CD4-positive, alpha-beta T cell (primary cell): ENCODE measurements around the gene TMEM242. TPM values are rescaled to one million over a fixed set of nuclear protein-coding genes. Genes with fewer than 3 reads are reported as not detected.

Source experiments
- ATAC-seq: fragments of 200-7000 bp; cut with Tn5 transposase; one replicate; pipeline ENCODE4 v1.10.0; 2022; ENCODE audit warnings: mild to moderate bottlenecking; ENCODE audit not compliant: poor library complexity
- CTCF ChIA-PET: fragments of 350-600 bp; sonication (Branson Sonifier 250); formaldehyde crosslinking; loops from one replicate; lab custom pipeline; 2021; ENCODE audit warnings: antibody characterized with exemption, inconsistent platforms; lab: Charles Lee
- POLR2A ChIA-PET: fragments of 350-600 bp; sonication (Branson Sonifier 250); formaldehyde crosslinking; loops from one replicate; lab custom pipeline; 2021; ENCODE audit warnings: antibody characterized with exemption, inconsistent platforms; lab: Charles Lee
- DNase-seq, 14 experiments: peaks; one replicate each; pipeline ENCODE4 v3.0.0-alpha.2; 2013 to 2020; ENCODE audit warnings: mixed read lengths in 2 of 14
- H3K27ac ChIP-seq, 2 donors: one replicate each; pipeline versions ENCODE4 v1.5.1 to v1.7.0; 2013; ENCODE audit warnings: low read length in 2 of 2, low read depth in 1 of 2, mild to moderate bottlenecking in 1 of 2
- H3K27me3 ChIP-seq, 2 experiments: 1 replicate in 1 of 2; 2 replicates in 1 of 2; pipeline versions ENCODE4 v1.6.1 to v1.7.0; 2013; ENCODE audit warnings: low read length in 2 of 2, control low read depth in 1 of 2, mild to moderate bottlenecking in 1 of 2, moderate library complexity in 1 of 2; ENCODE audit not compliant: insufficient read depth in 2 of 2, control insufficient read depth in 1 of 2
- H3K36me3 ChIP-seq: one replicate; pipeline ENCODE4 v1.6.1; 2013; ENCODE audit warnings: low read length, control low read depth; ENCODE audit not compliant: insufficient read depth
- H3K4me1 ChIP-seq: one replicate; pipeline ENCODE4 v1.6.1; 2013; ENCODE audit warnings: low read length, control low read depth; ENCODE audit not compliant: insufficient read depth
- H3K4me3 ChIP-seq: one replicate; pipeline ENCODE4 v1.5.1; 2013; ENCODE audit warnings: mild to moderate bottlenecking, low read length, moderate library complexity
- H3K9me3 ChIP-seq, 2 experiments: 1 replicate in 1 of 2; 2 replicates in 1 of 2; pipeline versions ENCODE4 v1.6.1 to v1.7.0; 2013; ENCODE audit warnings: low read length in 2 of 2, mild to moderate bottlenecking in 2 of 2, control low read depth in 1 of 2, moderate library complexity in 1 of 2; ENCODE audit not compliant: control insufficient read depth in 1 of 2, insufficient read depth in 1 of 2
- H3K27ac Mint-ChIP-seq: one replicate; pipeline ENCODE4 v1.8.0; 2020; ENCODE audit warnings: mixed read lengths
- H3K27me3 Mint-ChIP-seq: one replicate; pipeline ENCODE4 v1.8.0; 2021; ENCODE audit warnings: mixed read lengths
- H3K36me3 Mint-ChIP-seq: one replicate; pipeline ENCODE4 v1.8.0; 2021; ENCODE audit warnings: low read depth, mixed read lengths
- H3K4me1 Mint-ChIP-seq: one replicate; pipeline ENCODE4 v1.8.0; 2021; ENCODE audit warnings: low read depth, mixed read lengths
- H3K4me3 Mint-ChIP-seq: one replicate; pipeline ENCODE4 v1.8.0; 2020; ENCODE audit warnings: mild to moderate bottlenecking, mixed read lengths
- H3K9me3 Mint-ChIP-seq: one replicate; pipeline ENCODE4 v1.8.0; 2020; ENCODE audit warnings: mixed read lengths
- CTCF ChIP-seq: fragments of 200-600 bp; IDR thresholded peaks from one replicate; pipeline ENCODE4 v1.8.0; 2022; ENCODE audit warnings: antibody characterized with exemption, mild to moderate bottlenecking
- intact Hi-C, 2 experiments: fragments of 100-400 bp; cut with DNase I in 1 of 2; cut with micrococcal nuclease in 1 of 2; formaldehyde crosslinking; loops; one replicate each; pipeline versions ENCODE4 v1.15.1 to v1.9.0; 2023 to 2025; cut with DNase I, micrococcal nuclease
- total RNA-seq, 174 experiments: library from RNA in 2 of 174; stranded (reverse) in 2 of 174; gene quantifications; one replicate each; pipeline ENCODE4 v1.2.3 and lab custom pipeline; 2021 to 2026

The TMEM242 gene
- total RNA-seq, 2 experiments from 2014 or later: 13.6 to 15.6 TPM

GRCh38 chr6:157325069-157325805 is 1.9 kb upstream of the TMEM242 start:
- ChIA-PET CTCF (interaction anchor here (0.7 to 1.1 kb wide), 3 partner anchors 10 to 44 kb away, joined by 3 read pairs; no protein-coding TSS in a partner anchor), POLR2A (interaction anchor here (2.5 to 3.8 kb wide), 3 partner anchors 10 to 55 kb away, joined by 9 to 38 read pairs (median 17); partner anchors contain the start of gene ZDHHC14)
- Histone ChIP-seq H3K36me3 (no peaks in the 10 kb centered on the region), H3K4me1 (peaks cover 17% of the 10 kb centered on the region), H3K27me3 (peaks cover 0 to 3% of the 10 kb centered on the region in 2 experiments), H3K9me3 (no peaks in the 10 kb centered on the region), H3K27ac (no peak overlapping the region), H3K4me3 (no peak overlapping the region)
- H3K27ac Mint-ChIP-seq: no peak overlapping the region
- no peak for ATAC-seq
- no peak for TF ChIP-seq CTCF
- peaks cover 17% of the 10 kb centered on the region for H3K36me3 Mint-ChIP-seq
- peaks cover 39% of the 10 kb centered on the region for H3K27me3 Mint-ChIP-seq
- H3K4me3 Mint-ChIP-seq: peak overlapping the region; percentile 81
- no peaks in the 10 kb centered on the region for H3K9me3 Mint-ChIP-seq
- DNase-seq: no peak
- H3K4me1 Mint-ChIP-seq: peaks cover 28% of the 10 kb centered on the region
- intact Hi-C loops: loop anchor here in 1 of 2 experiments (2.0 kb wide), 1 partner anchor 54 kb away; no protein-coding TSS in a partner anchor

GRCh38 chr6:157323966-157324300 is 614 bp upstream of the TMEM242 start:
- Histone ChIP-seq H3K36me3 (peaks cover 4% of the 10 kb centered on the region), H3K27me3 (peaks cover 0 to 3% of the 10 kb centered on the region in 2 experiments), H3K9me3 (no peaks in the 10 kb centered on the region), H3K4me3 (peak overlapping the region; percentile 91), H3K4me1 (peaks cover 17% of the 10 kb centered on the region), H3K27ac (peak overlapping the region in 1 of 2 donors; percentile 77)
- Mint-ChIP-seq H3K4me1 (peaks cover 35% of the 10 kb centered on the region), H3K27me3 (peaks cover 29% of the 10 kb centered on the region), H3K9me3 (no peaks in the 10 kb centered on the region), H3K4me3 (peak overlapping the region; percentile 90), H3K27ac (peak overlapping the region; percentile 74), H3K36me3 (peaks cover 27% of the 10 kb centered on the region)
- peak; percentile 19 for ATAC-seq
- POLR2A ChIA-PET: interaction anchor here (0.6 to 3.8 kb wide), 6 partner anchors 9 to 844 kb away, joined by 3 to 38 read pairs (median 6); partner anchors contain the start of genes GTF2H5, SERAC1 and ZDHHC14
- intact Hi-C loops: loop anchor here (2.0 kb wide), 3 partner anchors 55 to 637 kb away; partner anchors contain the start of gene ZDHHC14 (in 1 of the 2)
- peak in 11 of 14 experiments; percentile 4 to 56 (median 15) for DNase-seq
- TF ChIP-seq CTCF: no peak
- CTCF ChIA-PET: interaction anchor here (0.8 to 2.2 kb wide), 2 partner anchors 9 to 10 kb away, joined by 3 to 9 read pairs; no protein-coding TSS in a partner anchor

GRCh38 chr6:157322792-157323254 is 496 bp downstream of the TMEM242 start:
- H3K36me3 ChIP-seq: peaks cover 14% of the 10 kb centered on the region
- POLR2A ChIA-PET: interaction anchor here (1.0 to 3.8 kb wide), 7 partner anchors 8 to 562 kb away, joined by 3 to 38 read pairs (median 4); partner anchors contain the start of gene ZDHHC14
- H3K4me3 Mint-ChIP-seq: peak overlapping the region; percentile 90
- peaks cover 17% of the 10 kb centered on the region for H3K4me1 ChIP-seq
- intact Hi-C loops: loop anchor here (2.0 kb wide), 2 partner anchors 58 to 636 kb away; partner anchors contain the start of gene ZDHHC14 (in 1 of the 2)
- CTCF ChIA-PET: interaction anchor here (1.2 to 2.2 kb wide), 2 partner anchors 8 to 1829 kb away, joined by 3 to 9 read pairs; no protein-coding TSS in a partner anchor
- TF ChIP-seq CTCF: no peak
- H3K27me3 ChIP-seq: peaks cover 0 to 3% of the 10 kb centered on the region in 2 experiments
- peak overlapping the region; percentile 57 to 77 for H3K27ac ChIP-seq
- DNase-seq (peak in 7 of 14 experiments; percentile 43 to 83 (median 73)), ATAC-seq (no peak)
- peak overlapping the region; percentile 74 for H3K27ac Mint-ChIP-seq
- H3K9me3 ChIP-seq: no peaks in the 10 kb centered on the region
- peaks cover 21% of the 10 kb centered on the region for H3K27me3 Mint-ChIP-seq
- peak overlapping the region; percentile 91 for H3K4me3 ChIP-seq
- peaks cover 35% of the 10 kb centered on the region for H3K4me1 Mint-ChIP-seq
- H3K9me3 Mint-ChIP-seq: no peaks in the 10 kb centered on the region
- H3K36me3 Mint-ChIP-seq: peaks cover 37% of the 10 kb centered on the region
